Measurements from ENCODE around the gene KCNC2. TPM values are rescaled to one million over a fixed set of nuclear protein-coding genes. Genes with fewer than 3 reads are reported as not detected.

Gene KCNC2
- total and polyA plus RNA-seq, 2 donors (not counting 3 experiments of a cell fraction or from before 2014, with no cell fraction given): not detected

- DNase-seq (ENCODE audit: low read depth, low spot score): no peak
- TF ChIP-seq MYC (IDR thresholded peaks at IDR 0.05; ENCODE audit: low read depth, low read length): no peak
- no peak for TF ChIP-seq CTCF (IDR thresholded peaks at IDR 0.05; ENCODE audit: extremely low read depth in 1 of 2, insufficient read depth in 1 of 2, low read depth in 1 of 2, low read length in 2 of 2)
- no peak for TF ChIP-seq FOS (IDR thresholded peaks at IDR 0.05; ENCODE audit: borderline replicate concordance, insufficient read depth, low read length)
- TF ChIP-seq MAX (IDR thresholded peaks at IDR 0.05; ENCODE audit: insufficient read depth, insufficient read length): no peak
- FAIRE-seq: no peak
- Histone ChIP-seq H2AFZ (ENCODE audit: low read depth, low read length) (no peak overlapping the region), H3K27ac (ENCODE audit: insufficient read depth, low read depth, low read length) (no peak overlapping the region), H3K36me3 (ENCODE audit: control insufficient read depth in 2 of 2, extremely low read depth in 1 of 2, insufficient read depth in 2 of 2, low read length in 2 of 2) (no peaks in the 10 kb centered on the region), H3K79me2 (ENCODE audit: control insufficient read depth, insufficient read depth, low read length) (no peaks in the 10 kb centered on the region), H3K9me3 (replicated peaks; ENCODE audit: control insufficient read depth, insufficient read depth, low read length) (no peaks in the 10 kb centered on the region), H3K4me3 (replicated peaks in 1 of 3; ENCODE audit: insufficient read depth in 1 of 3, low read depth in 1 of 3, low read length in 3 of 3) (no peak overlapping the region), H3K27me3 (ENCODE audit: control insufficient read depth in 2 of 2, insufficient read depth in 2 of 2, low read length in 2 of 2) (no peaks in the 10 kb centered on the region), H4K20me1 (replicated peaks; ENCODE audit: control insufficient read depth, extremely low read depth, insufficient read depth, low read length) (no peaks in the 10 kb centered on the region), H3K9me1 (replicated peaks; ENCODE audit: control insufficient read depth, extremely low read depth, insufficient read depth, low read length) (no peaks in the 10 kb centered on the region), H3K4me1 (ENCODE audit: control insufficient read depth, extremely low read depth, insufficient read depth, low read length) (no peaks in the 10 kb centered on the region), H3K9ac (replicated peaks; ENCODE audit: extremely low read depth, insufficient read depth, low read length) (no peak overlapping the region), H3K4me2 (ENCODE audit: insufficient read depth, low read length) (no peak overlapping the region)
- intact Hi-C loops (cut with micrococcal nuclease) (no loop called here), dilution Hi-C loops (cut with MboI; ENCODE audit: extremely low pct_ligation_motif_present, low sequenced_read_pairs) (no loop called here)
- CTCF ChIA-PET: interaction anchor here (0.7 kb wide), 1 partner anchor 410 kb away, joined by 3 read pairs; no protein-coding TSS in a partner anchor
- POLR2A ChIA-PET: no interaction called here
- no TSS peak for BruUV-seq (replicated peaks)
Measured at GRCh38 chr12:75099210-75099609, 110.4 kb downstream of the KCNC2 start.

GRCh38 chr12:75097003-75097402 is 112.6 kb downstream of the KCNC2 start:
- Histone ChIP-seq H3K36me3 (ENCODE audit: control insufficient read depth in 2 of 2, extremely low read depth in 1 of 2, insufficient read depth in 2 of 2, low read length in 2 of 2) (no peaks in the 10 kb centered on the region), H3K9me3 (replicated peaks; ENCODE audit: control insufficient read depth, insufficient read depth, low read length) (no peaks in the 10 kb centered on the region), H3K27me3 (ENCODE audit: control insufficient read depth in 2 of 2, insufficient read depth in 2 of 2, low read length in 2 of 2) (no peaks in the 10 kb centered on the region), H3K79me2 (ENCODE audit: control insufficient read depth, insufficient read depth, low read length) (no peaks in the 10 kb centered on the region), H3K9me1 (replicated peaks; ENCODE audit: control insufficient read depth, extremely low read depth, insufficient read depth, low read length) (no peaks in the 10 kb centered on the region), H3K27ac (ENCODE audit: insufficient read depth, low read depth, low read length) (no peak overlapping the region), H2AFZ (ENCODE audit: low read depth, low read length) (no peak overlapping the region), H3K4me2 (ENCODE audit: insufficient read depth, low read length) (no peak overlapping the region), H3K4me3 (replicated peaks in 1 of 3; ENCODE audit: insufficient read depth in 1 of 3, low read depth in 1 of 3, low read length in 3 of 3) (no peak overlapping the region), H3K9ac (replicated peaks; ENCODE audit: extremely low read depth, insufficient read depth, low read length) (no peak overlapping the region), H4K20me1 (replicated peaks; ENCODE audit: control insufficient read depth, extremely low read depth, insufficient read depth, low read length) (no peaks in the 10 kb centered on the region), H3K4me1 (ENCODE audit: control insufficient read depth, extremely low read depth, insufficient read depth, low read length) (no peaks in the 10 kb centered on the region)
- ChIA-PET POLR2A (no interaction called here), CTCF (no interaction called here)
- intact Hi-C loops (cut with micrococcal nuclease) (no loop called here), dilution Hi-C loops (cut with MboI; ENCODE audit: extremely low pct_ligation_motif_present, low sequenced_read_pairs) (no loop called here)
- FAIRE-seq (no peak), DNase-seq (ENCODE audit: low read depth, low spot score) (no peak)
- no peak for TF ChIP-seq CTCF (IDR thresholded peaks at IDR 0.05; ENCODE audit: extremely low read depth in 1 of 2, insufficient read depth in 1 of 2, low read depth in 1 of 2, low read length in 2 of 2)
- TF ChIP-seq POLR2A (IDR thresholded peaks at IDR 0.05; ENCODE audit: low read depth, low read length): no peak
- no peak for TF ChIP-seq JUN (IDR thresholded peaks at IDR 0.05; ENCODE audit: borderline replicate concordance, insufficient read depth, insufficient read length, low read depth)
- TF ChIP-seq EZH2 (IDR thresholded peaks at IDR 0.05; ENCODE audit: borderline replicate concordance, low read depth, low read length, severe bottlenecking): no peak
- TF ChIP-seq GATA2 (IDR thresholded peaks at IDR 0.05; ENCODE audit: insufficient read depth, insufficient read length, low read depth, low read length): no peak
- TF ChIP-seq MAX (IDR thresholded peaks at IDR 0.05; ENCODE audit: insufficient read depth, insufficient read length): no peak
- TF ChIP-seq MYC (IDR thresholded peaks at IDR 0.05; ENCODE audit: low read depth, low read length): no peak
- no peak for TF ChIP-seq FOS (IDR thresholded peaks at IDR 0.05; ENCODE audit: borderline replicate concordance, insufficient read depth, low read length)
- no peak for TF ChIP-seq POLR2AphosphoS5 (IDR thresholded peaks at IDR 0.05; ENCODE audit: insufficient read depth, low read depth, low read length)
- BruUV-seq (replicated peaks): no TSS peak

All from endothelial cell of umbilical vein (primary cell).